HG03432 (cell line): Measurements from ENCODE around the gene TMEM107.
A peak's percentile ranks its signal among the peaks of the same experiment; 100 is the strongest.

Experiments used
- ATAC-seq: cut with Tn5 transposase; IDR thresholded peaks from one replicate; pipeline ENCODE4 v1.9.1; 2021; ENCODE audit warnings: mild to moderate bottlenecking, moderate library complexity; ENCODE audit not compliant: unreplicated experiment

Gene TMEM107

GRCh38 chr17:8151641-8152111 is 24.5 kb downstream of the TMEM107 start:
- ATAC-seq, result no peak

- ATAC-seq, result peak; percentile 57
Measured at GRCh38 chr17:8151120-8151640, 25.0 kb downstream of the TMEM107 start.

GRCh38 chr17:8150194-8151119 is 25.7 kb downstream of the TMEM107 start:
- ATAC-seq, result no peak

GRCh38 chr17:8149419-8150193 is 26.6 kb downstream of the TMEM107 start:
- no peak for ATAC-seq

GRCh38 chr17:8148560-8148959 is 27.6 kb downstream of the TMEM107 start:
- ATAC-seq, result no peak

- ATAC-seq, result no peak
Measured at GRCh38 chr17:8147805-8148404, 28.3 kb downstream of the TMEM107 start.

- no peak for ATAC-seq
Measured at GRCh38 chr17:8147141-8147804, 28.9 kb downstream of the TMEM107 start.

GRCh38 chr17:8146381-8147140 is 29.6 kb downstream of the TMEM107 start:
- ATAC-seq, result no peak

GRCh38 chr17:8145811-8146210 is 30.4 kb downstream of the TMEM107 start:
- ATAC-seq, result no peak

GRCh38 chr17:8144401-8145231 is 31.6 kb downstream of the TMEM107 start:
- ATAC-seq, result no peak

GRCh38 chr17:8143581-8144400 is 32.4 kb downstream of the TMEM107 start:
- no peak for ATAC-seq

GRCh38 chr17:8142887-8143580 is 33.1 kb downstream of the TMEM107 start:
- no peak for ATAC-seq

GRCh38 chr17:8142158-8142886 is 33.9 kb downstream of the TMEM107 start:
- ATAC-seq, result no peak

GRCh38 chr17:8141741-8142140 is 34.4 kb downstream of the TMEM107 start:
- ATAC-seq, result no peak

GRCh38 chr17:8141045-8141444 is 35.1 kb downstream of the TMEM107 start:
- ATAC-seq, result no peak

GRCh38 chr17:8140065-8141029 is 35.8 kb downstream of the TMEM107 start:
- ATAC-seq, result no peak
